Measurements from ENCODE around the gene BEAN1. TPM values are rescaled to one million over a fixed set of nuclear protein-coding genes. Genes with fewer than 3 reads are reported as not detected.

Gene BEAN1
- total and polyA plus RNA-seq, 2 experiments from 2014 or later: 0.07 to 0.10 TPM

- Histone ChIP-seq H4K20me1 (replicated peaks; ENCODE audit: insufficient read depth) (no peaks in the 10 kb centered on the region), H3K79me2 (replicated peaks; ENCODE audit: insufficient read depth) (no peaks in the 10 kb centered on the region), H3K4me1 (ENCODE audit: insufficient read depth) (0 out of 2 replicates have a peak, but pooled peaks cover 2% of the 10 kb centered on the region), H3K4me2 (no peak overlapping the region), H3K27ac (ENCODE audit: low read depth) (no peak overlapping the region), H3K4me3 (no peak overlapping the region), H3K36me3 (ENCODE audit: insufficient read depth) (no peaks in the 10 kb centered on the region), H3K9me2 (ENCODE audit: insufficient read depth) (no peaks in the 10 kb centered on the region; the same call in 1 of the 2 replicates), H2AFZ (no peak overlapping the region), H3F3A (replicated peaks; ENCODE audit: low read depth) (no peaks in the 10 kb centered on the region), H3K27me3 (ENCODE audit: insufficient read depth) (peaks cover 6% of the 10 kb centered on the region; the same call in 1 of the 2 replicates)
- H3K27me3 Mint-ChIP-seq (ENCODE audit: insufficient read depth, low read depth, poor library complexity): peaks cover 4% of the 10 kb centered on the region
- DNase-seq (ENCODE audit: low spot score): no peak
- H3K9me3 Mint-ChIP-seq: peaks cover 11% of the 10 kb centered on the region; the same call in 2 of the 3 replicates
- TF ChIP-seq POLR2AphosphoS5 (IDR thresholded peaks at IDR 0.05; ENCODE audit: low read depth) (no peak), STAT1 (IDR thresholded peaks at IDR 0.05; ENCODE audit: unreplicated experiment) (no peak), JUNB (IDR thresholded peaks at IDR 0.05; ENCODE audit: unreplicated experiment) (no peak), EZH2 (IDR thresholded peaks at IDR 0.05; ENCODE audit: low read depth, unreplicated experiment) (no peak), ZNF462 (CRISPR knock-in tag; IDR thresholded peaks at IDR 0.05) (no peak), ZNF331 (CRISPR knock-in tag; IDR thresholded peaks at IDR 0.05; ENCODE audit: low read depth) (no peak), ZNF114 (CRISPR knock-in tag; IDR thresholded peaks at IDR 0.05) (no peak), CTCF (conservative IDR thresholded peaks at IDR 0.05; ENCODE audit: low read depth in 2 of 2) (no peak), CREB1 (CRISPR knock-in tag; IDR thresholded peaks at IDR 0.05; ENCODE audit: low read depth) (no peak), ETS1 (IDR thresholded peaks at IDR 0.05) (no peak), REST (IDR thresholded peaks at IDR 0.05; ENCODE audit: unreplicated experiment) (no peak), EZH2phosphoT487 (IDR thresholded peaks at IDR 0.05; ENCODE audit: unreplicated experiment) (no peak), NANOG (IDR thresholded peaks at IDR 0.05; ENCODE audit: borderline replicate concordance) (no peak)
- H3K36me3 Mint-ChIP-seq (ENCODE audit: low read depth): no peaks in the 10 kb centered on the region
- ATAC-seq: no peak
- no peak overlapping the region for H3K27ac Mint-ChIP-seq
- H3K4me1 Mint-ChIP-seq: peaks cover 7% of the 10 kb centered on the region; the same call in 2 of the 3 replicates
- H3K4me3 Mint-ChIP-seq: no peak overlapping the region
These were observed 14.9 kb upstream of the BEAN1 start for GRCh38 chr16:66412182-66412581.

Measured in GM23338 (cell line).